ENCODE data around the gene CLDN19.

CLDN19 gene

GRCh38 chr1:42783092-42783491 is 43.1 kb upstream of the CLDN19 start:
- no peak for TF ChIP-seq CTCF (IDR thresholded peaks at IDR 0.05; ENCODE audit: low read depth, low read length)
- Histone ChIP-seq H3K4me3 (ENCODE audit: low read depth, low read length) (no peak overlapping the region), H3K4me1 (no peaks in the 10 kb centered on the region), H3K36me3 (no peaks in the 10 kb centered on the region), H3K27me3 (no peaks in the 10 kb centered on the region), H3K9me3 (no peaks in the 10 kb centered on the region)
- DNase-seq: no peak

GRCh38 chr1:42780176-42780575 is 40.1 kb upstream of the CLDN19 start:
- no peaks in the 10 kb centered on the region for H3K9me3 ChIP-seq
- no peak for DNase-seq
- H3K4me3 ChIP-seq (ENCODE audit: low read depth, low read length): no peak overlapping the region
- H3K27me3 ChIP-seq: no peaks in the 10 kb centered on the region
- TF ChIP-seq CTCF (IDR thresholded peaks at IDR 0.05; ENCODE audit: low read depth, low read length): no peak
- H3K4me1 ChIP-seq: no peaks in the 10 kb centered on the region
- H3K36me3 ChIP-seq: 0 out of 2 replicates have a peak, but pooled peaks cover 3% of the 10 kb centered on the region

- 0 out of 2 replicates have a peak, but pooled peaks cover 3% of the 10 kb centered on the region for H3K36me3 ChIP-seq
Observed at GRCh38 chr1:42779725-42780124, 39.7 kb upstream of the CLDN19 start.

GRCh38 chr1:42777852-42778251 is 37.8 kb upstream of the CLDN19 start:
- Histone ChIP-seq H3K4me1 (no peaks in the 10 kb centered on the region), H3K36me3 (0 out of 2 replicates have a peak, but pooled peaks cover 3% of the 10 kb centered on the region), H3K4me3 (ENCODE audit: low read depth, low read length) (no peak overlapping the region), H3K27me3 (no peaks in the 10 kb centered on the region), H3K9me3 (no peaks in the 10 kb centered on the region)
- peak; percentile 79 for TF ChIP-seq CTCF (IDR thresholded peaks at IDR 0.05; ENCODE audit: low read depth, low read length)
- DNase-seq: peak; percentile 46

More at GRCh38 chr1:42779725-42780124, 39.7 kb upstream of the CLDN19 start:
- Histone ChIP-seq H3K27me3 (no peaks in the 10 kb centered on the region), H3K4me1 (no peaks in the 10 kb centered on the region), H3K4me3 (ENCODE audit: low read depth, low read length) (no peak overlapping the region), H3K9me3 (no peaks in the 10 kb centered on the region)
- TF ChIP-seq CTCF (IDR thresholded peaks at IDR 0.05; ENCODE audit: low read depth, low read length): no peak
- DNase-seq: no peak

GRCh38 chr1:42776502-42776901 is 36.5 kb upstream of the CLDN19 start:
- no peaks in the 10 kb centered on the region for H3K9me3 ChIP-seq
- no peaks in the 10 kb centered on the region for H3K4me1 ChIP-seq
- DNase-seq: no peak
- no peak for TF ChIP-seq CTCF (IDR thresholded peaks at IDR 0.05; ENCODE audit: low read depth, low read length)
- no peak overlapping the region for H3K4me3 ChIP-seq (ENCODE audit: low read depth, low read length)
- H3K36me3 ChIP-seq: 0 out of 2 replicates have a peak, but pooled peaks cover 3% of the 10 kb centered on the region
- H3K27me3 ChIP-seq: no peaks in the 10 kb centered on the region

GRCh38 chr1:42774928-42775526 is 35.0 kb upstream of the CLDN19 start:
- 0 out of 2 replicates have a peak, but pooled peaks cover 3% of the 10 kb centered on the region for H3K36me3 ChIP-seq
- DNase-seq: no peak
- TF ChIP-seq CTCF (IDR thresholded peaks at IDR 0.05; ENCODE audit: low read depth, low read length): no peak

More at GRCh38 chr1:42774928-42775526, 35.0 kb upstream of the CLDN19 start:
- Histone ChIP-seq H3K9me3 (no peaks in the 10 kb centered on the region), H3K4me3 (ENCODE audit: low read depth, low read length) (no peak overlapping the region), H3K27me3 (no peaks in the 10 kb centered on the region), H3K4me1 (no peaks in the 10 kb centered on the region)

Data from BE2C (cell line).